Esophagus squamous epithelium (tissue), 4 donors: Measurements from ENCODE around the gene RHBDL2.

Experiments used
- CTCF ChIP-seq, 6 experiments: fragments of 450-650 bp in 4 of 6; fragments of 200-600 bp in 2 of 6; sonication (generic) in 2 of 6; IDR thresholded peaks; one replicate each; pipeline ENCODE4 v1.5.1; 2016 to 2019; ENCODE audit warnings: antibody characterized with exemption in 6 of 6, mild to moderate bottlenecking in 4 of 6, moderate library complexity in 4 of 6
- POLR2A ChIP-seq, 4 donors: fragments of 450-650 bp; IDR thresholded peaks; one replicate each; pipeline ENCODE4 v1.6.1; 2017; ENCODE audit warnings: antibody characterized with exemption in 4 of 4, mild to moderate bottlenecking in 4 of 4, moderate library complexity in 3 of 4

GRCh38 chr1:38940339-38941047 is 1.1 kb downstream of the RHBDL2 start:
- no peak for TF ChIP-seq CTCF (IDR thresholded peaks at IDR 0.05)
- TF ChIP-seq POLR2A (IDR thresholded peaks at IDR 0.05), result no peak
